GM12872 (cell line): ENCODE data around the gene CMKLR1.

ENCODE experiments used
- CTCF ChIP-seq: IDR thresholded peaks from 3 replicates; pipeline ENCODE4 v1.5.1; 2011; ENCODE audit warnings: low read depth, mild to moderate bottlenecking, low read length, moderate library complexity; ENCODE audit not compliant: insufficient read depth

Gene CMKLR1

GRCh38 chr12:108266131-108266530 is 73.0 kb downstream of the CMKLR1 start:
- TF ChIP-seq CTCF: no peak

- TF ChIP-seq CTCF: no peak
These were observed 73.6 kb downstream of the CMKLR1 start for GRCh38 chr12:108265505-108265904.

GRCh38 chr12:108260969-108261368 is 78.1 kb downstream of the CMKLR1 start:
- no peak for TF ChIP-seq CTCF

- no peak for TF ChIP-seq CTCF
These were observed 79.1 kb downstream of the CMKLR1 start for GRCh38 chr12:108260039-108260438.

GRCh38 chr12:108257610-108258106 is 81.5 kb downstream of the CMKLR1 start:
- no peak for TF ChIP-seq CTCF

GRCh38 chr12:108257004-108257403 is 82.1 kb downstream of the CMKLR1 start:
- TF ChIP-seq CTCF: no peak

- no peak for TF ChIP-seq CTCF
These were observed 83.9 kb downstream of the CMKLR1 start for GRCh38 chr12:108255252-108255602.

- TF ChIP-seq CTCF: no peak
These were observed 84.4 kb downstream of the CMKLR1 start for GRCh38 chr12:108254517-108255251.
